AG09309 (cell line): ENCODE measurements around the gene ITGA3.
"Not testable (repeated sequence)": the region's sequence is repeated elsewhere in the genome, so short reads cannot be mapped to it uniquely, and the experiment has no call there.

Experiments
- DNase-seq: peaks from one replicate; pipeline ENCODE4 v3.0.0-alpha.2; 2010; ENCODE audit warnings: low read depth
- H3K4me3 ChIP-seq: 2 replicates; pipeline ENCODE4 v1.5.1; 2011; ENCODE audit warnings: mild to moderate bottlenecking, low read depth, low read length, moderate library complexity; ENCODE audit not compliant: control insufficient read depth
- TF ChIP-seq, protein P1 (sequence below): IDR thresholded peaks from 2 replicates; pipeline ENCODE4 v1.5.1; 2011; ENCODE audit warnings: mild to moderate bottlenecking, low read depth, low read length, inconsistent platforms; ENCODE audit not compliant: insufficient read depth, control insufficient read depth; ENCODE audit errors: missing control alignments

Gene ITGA3

DNA sequence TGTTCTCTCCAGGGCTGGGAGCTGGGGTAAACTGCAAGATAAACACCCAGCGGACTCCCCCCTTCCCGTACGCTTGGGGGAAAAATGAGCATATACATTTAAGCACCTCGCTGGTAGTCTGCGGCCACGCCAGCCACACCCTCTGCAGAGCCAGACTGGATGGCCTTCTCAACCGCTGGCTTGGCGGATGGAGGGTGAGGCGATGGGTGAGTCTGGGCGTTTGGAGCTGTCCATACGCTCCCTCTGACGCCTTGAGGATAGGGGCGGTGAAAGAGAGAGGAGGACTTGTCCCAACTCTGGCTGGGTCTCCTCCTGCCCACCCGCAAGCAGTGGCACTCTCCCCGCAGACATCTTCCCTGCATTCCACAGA lies 1.0 kb downstream of the ITGA3 start:
- TF ChIP-seq, protein P1, sequence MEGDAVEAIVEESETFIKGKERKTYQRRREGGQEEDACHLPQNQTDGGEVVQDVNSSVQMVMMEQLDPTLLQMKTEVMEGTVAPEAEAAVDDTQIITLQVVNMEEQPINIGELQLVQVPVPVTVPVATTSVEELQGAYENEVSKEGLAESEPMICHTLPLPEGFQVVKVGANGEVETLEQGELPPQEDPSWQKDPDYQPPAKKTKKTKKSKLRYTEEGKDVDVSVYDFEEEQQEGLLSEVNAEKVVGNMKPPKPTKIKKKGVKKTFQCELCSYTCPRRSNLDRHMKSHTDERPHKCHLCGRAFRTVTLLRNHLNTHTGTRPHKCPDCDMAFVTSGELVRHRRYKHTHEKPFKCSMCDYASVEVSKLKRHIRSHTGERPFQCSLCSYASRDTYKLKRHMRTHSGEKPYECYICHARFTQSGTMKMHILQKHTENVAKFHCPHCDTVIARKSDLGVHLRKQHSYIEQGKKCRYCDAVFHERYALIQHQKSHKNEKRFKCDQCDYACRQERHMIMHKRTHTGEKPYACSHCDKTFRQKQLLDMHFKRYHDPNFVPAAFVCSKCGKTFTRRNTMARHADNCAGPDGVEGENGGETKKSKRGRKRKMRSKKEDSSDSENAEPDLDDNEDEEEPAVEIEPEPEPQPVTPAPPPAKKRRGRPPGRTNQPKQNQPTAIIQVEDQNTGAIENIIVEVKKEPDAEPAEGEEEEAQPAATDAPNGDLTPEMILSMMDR = no peak
- DNase-seq = no peak
- peak overlapping the region; percentile 91 for H3K4me3 ChIP-seq

DNA sequence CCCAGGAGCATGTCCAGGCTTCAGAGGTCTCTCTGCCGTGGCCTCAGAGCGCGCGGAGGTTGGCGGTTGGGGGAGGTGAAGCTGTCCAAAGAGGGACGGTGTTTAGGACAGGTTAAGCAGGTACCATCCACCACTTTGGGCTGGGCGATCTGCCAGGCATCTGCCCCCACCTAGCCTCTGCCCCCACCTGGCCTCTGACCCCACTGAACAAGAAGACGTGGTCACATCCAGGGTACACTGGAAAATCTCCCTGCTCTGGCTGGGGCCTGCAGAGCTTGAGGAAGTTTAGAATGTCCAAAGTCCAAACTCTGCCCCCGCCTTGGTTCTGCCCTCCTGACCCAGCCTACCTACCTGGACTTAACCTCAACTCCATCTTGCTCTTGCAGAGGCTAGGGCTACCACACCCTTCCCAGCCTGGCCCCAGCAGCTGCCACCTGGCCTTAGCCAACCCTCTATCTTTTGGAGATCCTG lies 1.6 kb downstream of the ITGA3 start:
- TF ChIP-seq, protein P1 = no peak
- DNase-seq = no peak
- H3K4me3 ChIP-seq = peak overlapping the region; percentile 91

DNA sequence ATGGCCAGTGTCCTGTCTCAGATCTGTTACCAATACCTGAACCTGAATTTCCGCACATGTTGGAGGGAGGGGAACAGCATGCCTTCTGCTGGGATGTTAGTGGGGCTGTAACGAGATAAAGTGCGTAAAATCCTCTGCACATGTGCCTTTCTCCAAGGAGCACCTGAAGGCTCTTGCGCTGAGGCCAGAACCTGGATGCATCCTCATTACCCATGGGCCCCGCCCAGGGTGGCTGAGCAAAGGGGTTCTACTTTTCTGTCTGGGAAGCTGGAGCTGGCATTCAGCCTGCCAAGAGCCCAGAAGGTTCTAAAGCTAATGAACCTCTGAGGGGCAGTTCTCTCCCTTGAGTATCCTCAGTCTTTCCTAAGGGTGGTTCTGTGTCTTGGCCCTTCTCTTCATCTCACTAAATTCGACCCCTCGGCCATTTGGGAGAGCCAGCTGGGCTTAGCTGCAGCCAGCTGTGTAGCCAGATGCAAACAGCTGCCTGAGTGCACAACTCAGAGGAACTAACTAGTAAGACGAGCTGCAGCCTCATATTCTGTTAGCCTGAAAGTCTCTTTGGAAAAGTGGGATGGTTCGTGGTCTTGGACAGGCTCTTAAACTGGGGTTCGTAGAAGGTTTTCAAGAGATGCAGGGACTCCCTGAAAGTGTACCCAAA lies 2.5 kb downstream of the ITGA3 start:
- DNase-seq = no peak
- TF ChIP-seq, protein P1 = no peak
- no peak overlapping the region for H3K4me3 ChIP-seq

DNA sequence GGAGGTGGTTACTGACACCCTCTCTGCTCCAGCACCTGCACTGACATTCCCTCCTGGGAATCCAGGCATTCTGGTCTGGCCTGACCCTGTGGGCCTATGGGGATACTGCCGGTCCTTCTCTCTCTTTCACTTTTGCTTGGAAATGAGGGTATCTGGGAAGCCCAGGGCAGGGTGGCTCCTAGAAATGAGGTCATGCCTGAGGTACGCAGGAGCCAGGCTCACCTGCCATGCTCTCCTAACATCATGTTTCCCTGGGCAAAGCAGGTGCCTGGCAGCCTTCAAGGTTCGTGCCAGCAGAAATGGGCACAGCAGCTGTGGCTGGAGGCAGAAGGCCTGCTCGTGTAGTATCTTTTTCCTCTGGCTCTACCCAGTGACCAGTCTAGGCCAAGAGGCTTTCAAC lies 3.3 kb downstream of the ITGA3 start:
- no peak overlapping the region for H3K4me3 ChIP-seq
- no peak for DNase-seq
- TF ChIP-seq, protein P1 = no peak

DNA sequence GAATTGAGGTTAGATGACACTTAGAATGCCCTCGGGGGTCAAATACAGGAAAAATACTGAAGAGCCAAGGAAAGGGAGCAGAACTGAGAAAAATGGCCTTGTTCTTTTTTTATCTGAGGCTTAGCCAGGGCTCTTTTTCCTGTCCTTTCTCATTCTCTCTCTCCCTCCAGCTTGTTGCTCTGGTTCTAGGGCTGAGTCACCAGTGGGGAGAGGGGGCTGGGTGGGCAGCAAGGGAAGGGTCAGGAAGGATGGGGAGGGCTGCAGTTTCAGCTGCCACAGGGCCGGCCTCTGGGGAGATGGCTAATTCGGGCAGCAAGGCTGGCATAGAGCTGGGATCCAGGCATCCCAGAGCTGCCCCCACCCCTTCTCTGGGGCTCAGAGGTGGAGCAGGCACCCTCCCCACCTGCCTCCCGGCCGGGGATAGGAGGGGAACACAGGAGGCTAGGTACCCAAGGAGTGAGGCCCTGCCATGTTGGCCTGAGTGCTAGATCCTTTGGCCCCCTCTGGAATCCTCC lies 3.9 kb downstream of the ITGA3 start:
- H3K4me3 ChIP-seq = no peak overlapping the region; the same call in 1 of the 2 replicates
- no peak for DNase-seq
- TF ChIP-seq, protein P1 = no peak

DNA sequence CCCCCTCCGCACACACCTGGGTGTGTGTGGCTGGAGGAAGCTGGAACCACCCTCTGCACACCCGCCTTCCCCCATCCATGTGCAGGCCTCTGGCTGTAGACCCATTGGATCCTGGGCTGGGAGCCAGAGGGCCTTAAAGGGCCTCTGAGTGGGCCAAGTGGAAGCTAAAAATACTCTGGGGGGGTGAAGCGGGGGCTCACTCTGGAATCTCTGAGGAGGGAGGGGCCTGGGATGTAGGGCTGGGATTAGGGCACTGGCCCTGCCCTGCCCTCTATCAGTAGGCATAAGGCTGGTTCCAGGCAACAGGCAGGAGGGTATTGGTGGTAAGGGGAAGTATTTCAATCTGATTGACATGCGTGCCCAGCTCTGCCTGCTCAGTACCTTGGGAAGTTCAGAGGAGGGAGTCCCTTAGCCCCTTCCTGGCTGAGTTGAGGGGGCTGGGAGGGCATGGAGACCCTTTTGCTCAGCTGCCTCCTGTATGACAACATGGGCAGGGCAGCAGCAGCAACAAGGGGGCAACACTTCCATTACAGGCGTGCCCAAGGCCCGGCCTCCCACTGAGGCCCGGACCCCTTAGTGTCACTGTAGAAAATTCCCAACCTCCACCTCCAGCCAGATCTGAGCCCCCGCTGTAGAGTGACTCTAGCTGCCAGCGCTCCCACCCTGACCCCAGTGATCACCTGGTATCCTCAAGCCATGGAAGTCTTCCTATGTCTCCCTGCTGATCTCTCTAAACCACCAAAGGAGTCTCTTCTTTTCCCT lies 5.2 kb downstream of the ITGA3 start:
- TF ChIP-seq, protein P1 = no peak
- no peak for DNase-seq
- no peak overlapping the region for H3K4me3 ChIP-seq

DNA sequence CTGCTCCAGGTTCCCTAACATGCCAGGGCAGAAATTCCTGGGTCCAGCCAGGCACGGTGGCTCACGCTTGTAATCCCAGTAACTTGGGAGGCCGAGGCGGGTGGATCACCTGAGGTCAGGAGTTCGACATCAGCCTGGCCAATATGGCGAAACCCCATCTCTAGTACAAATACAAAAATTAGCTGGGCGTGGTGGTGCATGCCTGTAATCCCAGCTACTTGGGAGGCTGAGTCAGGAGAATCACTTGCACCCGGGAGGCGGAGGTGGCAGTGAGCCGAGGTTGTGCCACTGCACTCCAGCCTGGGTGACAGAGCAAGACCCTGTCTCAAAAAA lies 5.8 kb downstream of the ITGA3 start:
- H3K4me3 ChIP-seq, DNase-seq: not testable (repeated sequence)
